DOHH2 (cell line): Measurements from ENCODE around the gene PEX6.
"Not testable (repeated sequence)": the region's sequence is repeated elsewhere in the genome, so short reads cannot be mapped to it uniquely, and the experiment has no call there.

Source experiments
- H3F3A ChIP-seq: fragments of 200-600 bp; sonication (generic), shearing (Covaris generic); 2 replicates; pipeline ENCODE4 v1.6.0; 2016; ENCODE audit warnings: antibody characterized with exemption, mild to moderate bottlenecking; ENCODE audit not compliant: control insufficient read depth, insufficient read depth
- H3K27ac ChIP-seq: fragments of 200-600 bp; sonication (generic); 2 replicates; pipeline ENCODE4 v1.5.1; 2014; ENCODE audit warnings: low read depth, mild to moderate bottlenecking, low read length, moderate library complexity
- H3K27me3 ChIP-seq: fragments of 200-600 bp; sonication (generic); 2 replicates; pipeline ENCODE4 v1.6.1; 2014; ENCODE audit warnings: mild to moderate bottlenecking, low read length, mixed read lengths; ENCODE audit not compliant: control insufficient read depth
- H3K36me3 ChIP-seq: fragments of 200-600 bp; sonication (generic); 2 replicates; pipeline ENCODE4 v1.6.1; 2014; ENCODE audit warnings: mild to moderate bottlenecking, low read length, moderate library complexity, mixed read lengths; ENCODE audit not compliant: control insufficient read depth
- H3K4me1 ChIP-seq: fragments of 200-600 bp; sonication (generic); 2 replicates; pipeline ENCODE4 v1.6.1; 2014; ENCODE audit warnings: mild to moderate bottlenecking, low read length, mixed read lengths; ENCODE audit not compliant: control insufficient read depth
- H3K4me2 ChIP-seq: fragments of 200-600 bp; sonication (generic); 2 replicates; pipeline ENCODE4 v1.6.0; 2014; ENCODE audit warnings: mild to moderate bottlenecking, low read length, moderate library complexity
- H3K4me3 ChIP-seq: fragments of 200-600 bp; sonication (generic); 2 replicates; pipeline ENCODE4 v1.5.1; 2014; ENCODE audit warnings: mild to moderate bottlenecking, low read length, mixed read lengths
- H3K79me2 ChIP-seq: fragments of 200-600 bp; sonication (generic); 2 replicates; pipeline ENCODE4 v1.6.1; 2014; ENCODE audit warnings: mild to moderate bottlenecking, low read length, mixed read lengths; ENCODE audit not compliant: control insufficient read depth
- H3K9me2 ChIP-seq: fragments of 200-600 bp; sonication (generic); replicated peaks from 2 replicates; pipeline ENCODE4 v1.6.1; 2014; ENCODE audit warnings: mild to moderate bottlenecking, low read length, mixed read lengths; ENCODE audit not compliant: control insufficient read depth
- H3K9me3 ChIP-seq: fragments of 200-600 bp; sonication (generic); 2 replicates; pipeline ENCODE4 v1.6.1; 2014; ENCODE audit warnings: antibody characterized with exemption, low read length, mixed read lengths; ENCODE audit not compliant: control insufficient read depth, insufficient read depth
- H4K20me1 ChIP-seq: fragments of 200-600 bp; sonication (generic); 2 replicates; pipeline ENCODE4 v1.6.0; 2014; ENCODE audit warnings: low read depth, mild to moderate bottlenecking, antibody characterized with exemption, low read length, moderate library complexity; ENCODE audit not compliant: control insufficient read depth, insufficient read depth
- EZH2phosphoT487 ChIP-seq: fragments of 200-600 bp; sonication (generic); IDR thresholded peaks from 2 replicates; pipeline ENCODE4 v1.6.1; 2017; ENCODE audit warnings: borderline replicate concordance, mild to moderate bottlenecking, antibody characterized with exemption, low read length, moderate library complexity, mixed read lengths
- TF ChIP-seq, protein P1 (sequence below): fragments of 200-600 bp; sonication (generic); IDR thresholded peaks from one replicate; pipeline ENCODE4 v1.5.1; 2014; ENCODE audit warnings: antibody characterized with exemption, mild to moderate bottlenecking, low read depth, low read length; ENCODE audit not compliant: poor library complexity, severe bottlenecking

The PEX6 gene

DNA sequence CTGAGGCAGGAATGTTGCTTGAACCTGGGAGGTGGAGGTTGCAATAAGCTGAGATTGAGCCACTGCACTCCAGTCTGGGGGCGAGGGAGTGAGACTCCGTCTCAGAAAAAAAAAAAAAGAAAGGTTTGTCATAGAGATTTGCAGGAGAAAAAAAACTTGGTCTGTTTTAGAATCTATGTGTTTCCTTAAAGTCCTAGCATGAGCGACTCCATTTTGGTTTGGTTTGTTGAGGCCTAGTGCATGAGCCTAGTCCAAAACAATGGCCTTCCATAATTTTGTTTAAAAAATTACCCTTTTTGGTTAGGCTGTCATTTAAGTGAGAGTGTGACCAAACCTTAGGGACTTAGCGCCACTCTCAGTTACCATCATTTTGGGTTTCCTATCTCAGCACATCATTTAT is 26.6 kb downstream of the PEX6 start:
- Histone ChIP-seq H4K20me1 (no peaks in the 10 kb centered on the region), H3K79me2 (no peaks in the 10 kb centered on the region), H3K36me3 (peaks cover 4% of the 10 kb centered on the region; the same call in 1 of the 2 replicates), H3K9me2 (no peaks in the 10 kb centered on the region), H3K4me2 (no peak overlapping the region), H3K4me1 (no peaks in the 10 kb centered on the region), H3K4me3 (no peak overlapping the region), H3K9me3 (no peaks in the 10 kb centered on the region), H3K27me3 (no peaks in the 10 kb centered on the region), H3K27ac (no peak overlapping the region), H3F3A (peaks cover 5% of the 10 kb centered on the region; the same call in 1 of the 2 replicates)
- no peak for TF ChIP-seq EZH2phosphoT487
- TF ChIP-seq, protein P1, sequence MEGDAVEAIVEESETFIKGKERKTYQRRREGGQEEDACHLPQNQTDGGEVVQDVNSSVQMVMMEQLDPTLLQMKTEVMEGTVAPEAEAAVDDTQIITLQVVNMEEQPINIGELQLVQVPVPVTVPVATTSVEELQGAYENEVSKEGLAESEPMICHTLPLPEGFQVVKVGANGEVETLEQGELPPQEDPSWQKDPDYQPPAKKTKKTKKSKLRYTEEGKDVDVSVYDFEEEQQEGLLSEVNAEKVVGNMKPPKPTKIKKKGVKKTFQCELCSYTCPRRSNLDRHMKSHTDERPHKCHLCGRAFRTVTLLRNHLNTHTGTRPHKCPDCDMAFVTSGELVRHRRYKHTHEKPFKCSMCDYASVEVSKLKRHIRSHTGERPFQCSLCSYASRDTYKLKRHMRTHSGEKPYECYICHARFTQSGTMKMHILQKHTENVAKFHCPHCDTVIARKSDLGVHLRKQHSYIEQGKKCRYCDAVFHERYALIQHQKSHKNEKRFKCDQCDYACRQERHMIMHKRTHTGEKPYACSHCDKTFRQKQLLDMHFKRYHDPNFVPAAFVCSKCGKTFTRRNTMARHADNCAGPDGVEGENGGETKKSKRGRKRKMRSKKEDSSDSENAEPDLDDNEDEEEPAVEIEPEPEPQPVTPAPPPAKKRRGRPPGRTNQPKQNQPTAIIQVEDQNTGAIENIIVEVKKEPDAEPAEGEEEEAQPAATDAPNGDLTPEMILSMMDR: no peak

DNA sequence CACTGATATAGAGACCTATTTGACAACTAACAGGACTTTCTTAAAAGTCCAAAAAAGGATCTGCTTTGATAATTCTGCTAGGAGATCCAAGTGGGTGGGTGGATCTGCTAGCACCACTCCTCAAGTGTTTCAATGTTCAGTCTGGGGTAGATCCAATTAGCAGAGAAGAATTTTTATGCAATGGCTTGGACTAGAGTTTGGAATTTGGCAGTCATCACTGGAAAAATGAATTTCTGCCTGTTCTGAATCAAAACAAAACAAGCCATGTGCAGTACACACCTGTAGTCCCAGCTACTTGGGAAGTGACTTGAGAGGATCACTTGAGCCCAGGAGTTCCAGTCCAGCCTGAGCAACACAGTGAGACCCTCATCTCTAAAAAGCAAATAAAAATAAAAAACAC is 31.0 kb downstream of the PEX6 start:
- H3K4me1 ChIP-seq: no peaks in the 10 kb centered on the region
- H3F3A ChIP-seq: peaks cover 5% of the 10 kb centered on the region; the same call in 1 of the 2 replicates
- H3K27me3 ChIP-seq: no peaks in the 10 kb centered on the region
- no peak for TF ChIP-seq EZH2phosphoT487
- TF ChIP-seq, protein P1: no peak
- peaks cover 12% of the 10 kb centered on the region for H3K36me3 ChIP-seq
- no peak overlapping the region for H3K4me2 ChIP-seq
- H3K9me2 ChIP-seq: no peaks in the 10 kb centered on the region
- H3K79me2 ChIP-seq: no peaks in the 10 kb centered on the region
- no peaks in the 10 kb centered on the region for H3K9me3 ChIP-seq
- H4K20me1 ChIP-seq: no peaks in the 10 kb centered on the region
- no peak overlapping the region for H3K4me3 ChIP-seq
- H3K27ac ChIP-seq: no peak overlapping the region

DNA sequence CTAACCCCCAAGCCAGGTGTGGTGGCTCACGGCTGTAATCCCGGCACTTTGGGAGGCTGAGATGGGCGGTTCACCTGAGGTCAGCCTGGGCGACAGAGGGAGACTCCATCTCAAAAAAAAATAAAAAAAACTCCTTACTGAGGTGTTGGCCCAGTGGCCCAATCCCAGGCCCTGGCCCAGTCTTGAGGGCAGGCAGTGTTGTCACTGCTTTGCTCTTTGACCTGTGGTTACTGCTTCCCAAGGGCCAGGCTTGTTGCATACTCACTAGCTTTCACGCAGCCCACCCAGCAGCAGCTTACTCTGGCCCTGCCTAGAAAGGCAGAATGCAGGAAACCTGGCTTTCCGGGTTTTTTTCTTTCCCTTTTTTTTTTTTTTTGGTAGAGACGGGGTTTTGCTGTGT is 36.5 kb downstream of the PEX6 start:
- Histone ChIP-seq H3K4me2 (no peak overlapping the region), H3K9me3 (no peaks in the 10 kb centered on the region), H3K36me3 (peaks cover 55% of the 10 kb centered on the region), H3K4me1 (no peaks in the 10 kb centered on the region), H3F3A (no peaks in the 10 kb centered on the region), H3K9me2 (no peaks in the 10 kb centered on the region), H3K4me3 (no peak overlapping the region), H3K27ac (no peak overlapping the region), H4K20me1 (no peaks in the 10 kb centered on the region; the same call in 1 of the 2 replicates), H3K79me2 (no peaks in the 10 kb centered on the region), H3K27me3 (no peaks in the 10 kb centered on the region)
- no peak for TF ChIP-seq EZH2phosphoT487
- TF ChIP-seq, protein P1: no peak

DNA sequence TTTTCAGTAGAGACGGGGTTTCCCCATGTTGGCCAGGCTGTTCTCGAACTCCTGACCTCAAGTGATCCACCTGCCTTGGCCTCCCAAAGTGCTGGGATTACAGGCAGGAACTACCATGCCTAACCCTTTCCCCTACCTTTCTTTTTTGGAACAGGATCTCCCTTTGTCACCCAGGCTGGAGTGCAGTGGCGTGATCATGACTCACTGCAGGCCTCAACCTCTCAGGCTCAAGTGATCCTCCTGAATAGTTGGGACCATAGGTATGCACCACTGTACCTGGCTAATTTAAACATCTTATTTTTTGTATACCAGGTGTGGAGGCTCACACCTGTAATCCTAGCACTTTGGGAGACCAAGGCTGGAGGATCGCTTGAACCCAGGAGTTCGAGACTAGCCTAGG is 37.6 kb downstream of the PEX6 start:
- H3K4me2 ChIP-seq, H3F3A ChIP-seq, H3K27me3 ChIP-seq, H4K20me1 ChIP-seq, H3K4me3 ChIP-seq, H3K79me2 ChIP-seq, H3K27ac ChIP-seq, H3K9me2 ChIP-seq, H3K4me1 ChIP-seq, H3K9me3 ChIP-seq: not testable (repeated sequence)
- peaks cover 66% of the 10 kb centered on the region for H3K36me3 ChIP-seq
